HG03108 (cell line): ENCODE results near the gene CELSR2.

ENCODE experiments used
- ATAC-seq: cut with Tn5 transposase; IDR thresholded peaks from one replicate; pipeline ENCODE4 v1.9.1; 2021; ENCODE audit warnings: moderate library complexity; ENCODE audit not compliant: unreplicated experiment

CELSR2 gene

DNA sequence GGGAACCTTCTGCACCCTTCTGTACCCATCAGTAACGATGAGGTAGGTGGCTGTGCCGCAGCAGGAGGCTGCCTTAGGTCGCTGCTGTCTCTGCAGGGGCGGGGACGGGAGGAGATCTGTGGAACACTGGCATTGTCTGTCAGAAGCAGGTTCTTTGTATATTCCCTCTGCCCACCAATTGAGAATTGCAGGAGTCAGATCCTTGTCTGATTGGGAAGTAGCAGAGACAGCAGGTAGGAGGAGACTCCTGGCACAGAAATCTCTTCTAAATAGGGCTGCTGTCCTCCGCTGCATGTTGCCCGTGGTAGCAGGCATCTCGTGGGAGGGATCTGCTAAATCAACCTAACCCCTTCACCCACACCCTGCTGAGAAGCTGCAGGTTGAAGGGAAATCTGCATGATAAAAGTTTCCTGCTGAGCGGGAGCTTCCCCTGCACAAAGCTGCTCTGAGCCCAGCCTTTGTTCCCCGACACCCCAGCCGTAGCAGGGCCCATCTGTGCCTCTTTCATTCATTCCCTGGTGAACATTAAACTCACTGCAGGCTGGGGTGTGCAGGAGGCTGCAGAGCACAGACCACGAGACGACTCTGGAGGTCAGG, 19.7 kb upstream of the CELSR2 start:
- no peak for ATAC-seq

DNA sequence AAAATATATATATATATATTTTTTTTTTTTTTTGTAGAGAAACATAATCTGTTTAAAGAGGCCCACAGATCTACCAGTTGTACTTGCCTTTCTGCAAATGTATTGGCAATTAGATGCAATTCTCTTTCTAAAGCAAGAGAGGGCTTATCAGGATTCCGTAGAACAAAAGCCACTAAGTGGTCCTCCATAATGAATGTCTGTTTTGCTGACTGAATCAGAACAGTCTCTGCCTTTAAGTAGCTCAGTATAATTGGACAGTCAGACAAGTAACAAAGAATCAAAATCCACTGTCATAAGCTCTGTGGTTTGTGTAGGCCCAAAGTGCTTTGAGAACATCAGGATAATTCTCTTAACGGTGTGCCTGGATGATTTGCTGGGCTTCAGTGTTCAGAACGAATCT, 18.3 kb upstream of the CELSR2 start:
- no peak for ATAC-seq

DNA sequence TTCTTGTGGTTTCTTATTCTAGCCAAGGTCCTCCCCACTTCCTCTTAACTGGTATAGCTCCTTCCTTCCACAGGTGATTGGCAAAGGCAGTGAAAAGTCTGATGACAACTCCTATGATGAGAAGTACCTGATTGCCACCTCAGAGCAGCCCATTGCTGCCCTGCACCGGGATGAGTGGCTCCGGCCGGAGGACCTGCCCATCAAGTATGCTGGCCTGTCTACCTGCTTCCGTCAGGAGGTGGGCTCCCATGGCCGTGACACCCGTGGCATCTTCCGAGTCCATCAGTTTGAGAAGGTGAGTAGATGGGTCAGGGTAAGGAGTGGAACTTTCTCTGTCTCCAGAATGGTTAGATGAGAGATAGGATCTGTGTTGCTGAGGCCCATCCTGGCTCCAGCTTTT, 14.2 kb upstream of the CELSR2 start:
- no peak for ATAC-seq

DNA sequence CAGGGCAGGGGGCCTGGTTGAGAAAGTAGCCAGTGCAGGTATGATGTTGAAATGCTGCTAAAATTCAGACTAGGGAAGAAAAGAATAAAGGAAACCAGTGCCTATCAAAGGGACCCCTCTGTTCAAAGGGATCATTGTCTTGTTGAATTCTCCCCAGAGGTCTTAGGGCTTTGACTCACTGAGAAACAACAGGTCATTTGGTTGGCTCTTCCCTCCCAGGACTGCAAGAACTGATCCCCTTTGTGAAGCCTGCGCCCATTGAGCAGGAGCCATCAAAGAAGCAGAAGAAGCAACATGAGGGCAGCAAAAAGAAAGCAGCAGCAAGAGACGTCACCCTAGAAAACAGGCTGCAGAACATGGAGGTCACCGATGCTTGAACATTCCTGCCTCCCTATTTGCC, 11.8 kb upstream of the CELSR2 start:
- ATAC-seq, result no peak

DNA sequence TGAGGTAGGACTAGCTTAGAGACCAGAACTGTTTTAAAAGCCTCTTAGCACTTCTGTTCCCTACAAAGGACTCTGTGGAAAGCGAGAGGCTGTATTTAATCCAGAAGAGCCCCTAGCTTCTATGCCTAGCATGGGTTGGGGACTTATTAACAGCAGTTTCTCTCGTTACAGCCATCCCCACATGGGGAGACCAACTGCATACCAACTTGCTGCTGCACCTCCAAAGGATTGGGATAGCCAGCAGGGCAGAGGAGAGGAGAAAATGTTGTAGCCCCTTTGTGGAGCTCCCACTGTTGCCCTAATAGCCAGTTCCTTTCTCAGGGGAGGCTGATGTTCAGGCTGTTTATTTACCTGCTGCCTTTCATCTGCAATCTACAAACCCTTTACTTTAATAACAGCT, 11.0 kb upstream of the CELSR2 start:
- ATAC-seq, result no peak

DNA sequence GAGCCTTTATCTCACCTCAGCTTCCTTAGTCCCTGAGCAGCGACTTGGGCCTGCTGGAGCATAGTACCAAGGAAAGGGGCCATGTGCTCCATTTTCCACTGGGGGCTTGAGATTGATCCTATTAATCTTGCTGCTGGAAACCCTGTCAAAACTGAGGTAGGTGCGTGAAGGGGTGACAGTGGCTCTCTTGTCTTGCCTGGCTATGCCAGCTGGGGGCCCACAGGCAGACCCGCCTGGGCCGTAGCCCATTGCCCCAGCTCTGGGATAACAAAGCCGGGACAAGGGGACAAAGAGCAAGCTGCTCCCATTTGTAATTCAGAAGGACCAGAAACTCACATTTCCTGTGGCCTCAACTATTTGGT, 10.3 kb upstream of the CELSR2 start:
- no peak for ATAC-seq

DNA sequence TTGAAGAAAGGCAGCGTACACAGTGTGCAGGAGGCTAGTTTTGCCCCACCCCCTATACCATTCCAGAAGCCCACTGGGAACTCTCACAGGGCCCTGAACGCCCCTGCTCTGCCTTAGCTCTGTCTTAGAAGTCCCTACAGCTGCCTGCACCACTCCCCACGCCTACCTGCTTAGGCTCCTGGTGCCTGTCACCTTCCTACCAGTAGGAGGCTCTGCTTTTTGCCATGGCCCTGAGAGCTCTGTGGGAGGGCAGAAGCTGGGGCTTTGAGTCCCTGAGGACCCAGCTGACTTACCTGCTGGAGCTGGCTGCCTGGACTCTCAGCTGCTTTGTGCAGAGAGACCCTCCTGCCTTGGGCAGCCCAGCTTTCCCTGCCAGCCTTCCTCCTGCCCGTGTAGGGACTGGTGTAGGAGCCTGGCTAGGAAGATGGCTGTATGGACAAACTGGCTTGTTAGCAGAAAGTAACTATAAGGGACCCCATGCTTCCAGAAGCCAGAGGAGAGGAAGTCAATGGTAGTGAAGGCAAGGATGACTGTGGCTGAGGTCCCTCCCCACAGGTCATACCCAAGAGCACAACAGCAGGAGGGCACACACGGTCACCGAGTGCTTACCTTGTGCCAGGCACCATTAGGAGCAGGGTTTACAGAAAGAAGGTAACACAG, 9.8 kb upstream of the CELSR2 start:
- no peak for ATAC-seq

DNA sequence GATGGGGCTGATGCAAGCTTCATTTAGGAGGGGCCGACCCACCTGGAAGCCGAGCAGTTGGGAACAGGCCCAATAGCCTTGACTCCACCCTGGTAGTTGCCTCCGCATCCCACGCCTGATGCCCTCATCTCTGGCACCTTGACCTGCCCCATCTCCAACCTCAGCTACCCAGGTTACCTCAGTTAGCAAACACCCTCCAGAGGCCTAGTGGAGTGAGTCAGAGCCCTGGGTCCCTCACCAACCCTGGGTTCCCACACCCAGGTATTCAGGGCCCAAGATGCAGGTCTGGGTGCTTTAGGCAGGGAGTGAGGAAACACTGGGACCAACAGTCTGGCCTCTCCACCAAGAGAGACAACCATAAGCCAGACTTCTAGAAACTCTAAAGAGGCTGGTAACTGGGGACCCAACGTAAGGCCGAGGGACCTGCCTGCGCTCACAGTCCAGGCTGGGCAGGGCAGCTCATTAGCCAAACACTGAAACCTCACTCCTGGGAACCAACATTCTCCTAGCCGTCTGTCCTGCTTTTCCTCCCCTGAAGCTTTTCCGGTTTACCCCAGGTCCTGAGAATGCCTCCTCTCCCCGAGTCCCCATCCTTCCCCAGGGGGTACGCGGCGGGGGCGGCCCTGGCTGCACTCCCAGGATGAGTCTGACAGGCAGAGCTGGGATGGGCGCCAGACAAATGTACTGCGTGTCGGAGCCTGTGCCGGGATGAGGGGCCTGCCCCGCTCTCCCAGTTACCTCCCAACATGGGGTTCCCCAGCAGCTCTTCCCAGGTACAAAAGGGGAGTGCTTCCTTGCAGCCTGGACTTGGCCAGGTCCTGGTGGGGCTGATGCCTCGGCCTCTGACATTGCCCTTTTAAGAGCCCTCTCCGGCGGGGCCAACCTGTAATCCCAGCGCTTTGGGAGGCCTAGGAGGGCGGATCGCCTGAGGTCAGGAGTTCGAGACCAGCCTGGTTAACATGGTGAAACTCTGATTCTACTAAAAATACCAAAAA, 8.9 kb upstream of the CELSR2 start:
- ATAC-seq, result no peak

DNA sequence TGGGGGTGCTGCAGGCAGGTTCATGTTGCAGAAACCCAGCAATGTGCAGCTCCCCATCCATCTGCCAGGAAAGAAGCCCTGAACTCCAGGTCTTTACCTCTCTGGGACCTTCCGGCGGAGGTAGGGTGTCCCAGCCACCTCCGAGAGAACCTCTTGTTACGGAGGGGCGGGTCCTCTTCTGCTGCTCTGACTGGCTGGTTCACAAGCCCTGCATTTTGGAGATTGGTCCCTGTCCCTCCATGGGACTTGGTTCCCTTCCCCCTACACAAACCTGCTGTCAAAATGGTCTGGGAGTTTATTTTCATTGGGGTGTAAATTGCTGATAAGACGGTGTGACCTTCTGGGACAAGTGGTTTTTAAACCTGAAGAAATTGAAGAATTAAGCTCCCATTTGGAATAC, 8.0 kb upstream of the CELSR2 start:
- ATAC-seq, result no peak

DNA sequence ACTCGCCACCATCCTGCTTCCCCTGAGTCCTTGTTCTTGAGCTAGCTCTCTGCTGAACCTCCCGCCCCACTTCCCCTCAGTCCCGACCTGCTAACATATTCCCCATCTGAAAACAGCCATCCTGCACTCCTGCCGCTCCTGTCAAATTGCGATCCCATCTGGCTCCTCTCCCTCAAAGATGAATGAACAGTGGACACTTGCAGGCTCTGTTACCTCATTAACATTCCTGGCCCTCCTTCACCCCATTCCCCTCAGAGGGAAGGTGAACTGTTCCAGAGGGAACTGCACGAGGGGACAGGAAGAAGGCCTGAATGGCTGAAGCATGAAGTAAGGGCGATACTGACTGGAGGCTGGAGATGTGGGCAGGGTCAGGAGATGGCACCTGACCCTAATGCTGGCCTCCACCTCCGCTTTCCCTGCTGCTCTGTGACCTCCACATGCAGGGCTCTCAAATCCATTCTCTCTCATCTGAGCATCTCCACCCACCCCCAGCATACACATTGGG, 7.4 kb upstream of the CELSR2 start:
- no peak for ATAC-seq

DNA sequence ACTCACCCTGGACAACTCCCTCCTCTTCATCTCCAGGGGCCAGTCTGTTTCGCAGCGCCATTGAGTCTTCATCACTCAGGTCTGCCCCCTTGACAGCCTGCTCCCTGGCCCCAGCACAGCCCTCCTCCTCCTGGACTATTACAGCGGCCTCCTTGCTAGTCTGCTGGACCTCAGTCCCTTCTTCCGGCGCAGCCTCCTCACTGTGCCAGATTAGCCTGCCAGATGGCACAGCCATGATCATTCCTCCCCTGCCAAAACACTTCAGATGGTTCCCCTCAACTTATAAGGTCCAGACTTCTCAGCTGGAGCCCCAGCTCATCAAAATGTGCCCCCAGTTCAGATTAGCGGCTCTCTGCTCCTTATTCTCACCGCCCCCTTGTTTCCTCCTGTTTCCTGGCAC, 7.0 kb upstream of the CELSR2 start:
- ATAC-seq, result no peak

DNA sequence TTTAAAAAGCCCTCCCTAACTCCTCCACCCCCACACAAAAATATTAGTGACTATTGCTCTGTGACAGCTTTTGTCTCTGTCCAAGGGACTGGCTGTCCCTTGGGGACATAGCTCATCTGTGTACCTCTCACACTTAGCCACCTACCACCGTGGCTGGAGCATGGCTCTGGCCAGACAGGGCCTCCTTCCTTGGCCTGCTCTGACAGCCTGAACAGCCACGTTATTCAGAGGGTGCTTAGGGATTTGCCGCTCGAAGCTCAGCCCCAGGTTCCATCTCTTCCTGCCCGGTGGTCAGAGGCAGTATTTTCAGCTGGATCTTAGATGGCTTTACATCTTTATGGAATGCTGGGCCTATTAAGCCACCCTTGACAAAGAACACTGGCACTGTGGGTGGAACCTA, 6.1 kb upstream of the CELSR2 start:
- ATAC-seq, result no peak

DNA sequence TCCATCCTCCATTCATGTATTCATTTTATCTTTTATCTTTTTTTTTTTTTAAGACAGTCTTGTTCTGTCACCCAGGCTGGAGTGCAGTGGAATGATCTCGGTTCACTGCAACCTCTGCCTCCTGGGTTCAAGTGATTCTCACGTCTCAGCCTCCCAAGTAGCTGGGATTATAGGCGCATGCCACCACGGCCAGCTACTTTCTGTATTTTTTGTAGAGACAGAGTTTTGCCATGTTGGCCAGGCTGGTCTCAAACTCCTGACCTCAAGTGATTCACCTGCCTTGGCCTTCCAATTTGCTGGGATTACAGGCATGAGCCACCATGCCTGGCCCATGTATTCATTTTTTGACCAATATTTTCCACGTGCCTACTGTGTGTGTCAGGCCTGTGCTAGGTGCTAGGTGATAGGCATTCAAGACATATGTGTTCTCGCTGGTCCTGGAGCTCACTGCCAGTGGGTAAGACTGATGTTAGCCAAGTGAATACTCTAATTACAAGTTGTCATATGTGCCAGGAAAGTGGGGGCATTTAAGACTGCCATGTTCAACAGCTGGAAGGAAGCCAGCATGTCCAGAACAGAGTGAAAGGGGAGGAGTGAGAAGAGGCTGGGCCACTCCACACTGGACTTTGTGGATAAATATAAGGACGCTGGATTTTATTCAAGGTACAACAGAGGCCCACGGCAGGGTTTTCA, 5.3 kb upstream of the CELSR2 start:
- no peak for ATAC-seq

DNA sequence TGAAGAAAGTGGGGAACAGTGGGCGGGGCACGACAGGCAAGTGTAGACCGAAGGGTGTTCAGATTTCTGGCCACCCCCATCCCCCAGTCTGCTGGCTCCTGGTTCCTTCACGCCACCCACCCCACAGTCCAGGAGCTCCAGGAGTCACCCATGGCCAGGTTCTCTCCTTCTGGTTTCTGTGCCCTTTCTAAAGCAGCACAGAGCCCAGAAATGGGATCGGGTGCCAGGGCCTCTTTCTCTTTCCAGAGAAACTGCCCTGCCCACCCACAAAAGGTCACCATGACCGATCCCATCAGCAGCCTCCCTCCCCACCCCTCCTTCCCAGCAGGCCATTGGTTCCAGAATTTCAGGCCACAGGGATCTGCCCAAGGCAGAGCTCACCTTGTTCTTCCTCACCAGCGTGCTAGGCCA, 3.2 kb upstream of the CELSR2 start:
- no peak for ATAC-seq

DNA sequence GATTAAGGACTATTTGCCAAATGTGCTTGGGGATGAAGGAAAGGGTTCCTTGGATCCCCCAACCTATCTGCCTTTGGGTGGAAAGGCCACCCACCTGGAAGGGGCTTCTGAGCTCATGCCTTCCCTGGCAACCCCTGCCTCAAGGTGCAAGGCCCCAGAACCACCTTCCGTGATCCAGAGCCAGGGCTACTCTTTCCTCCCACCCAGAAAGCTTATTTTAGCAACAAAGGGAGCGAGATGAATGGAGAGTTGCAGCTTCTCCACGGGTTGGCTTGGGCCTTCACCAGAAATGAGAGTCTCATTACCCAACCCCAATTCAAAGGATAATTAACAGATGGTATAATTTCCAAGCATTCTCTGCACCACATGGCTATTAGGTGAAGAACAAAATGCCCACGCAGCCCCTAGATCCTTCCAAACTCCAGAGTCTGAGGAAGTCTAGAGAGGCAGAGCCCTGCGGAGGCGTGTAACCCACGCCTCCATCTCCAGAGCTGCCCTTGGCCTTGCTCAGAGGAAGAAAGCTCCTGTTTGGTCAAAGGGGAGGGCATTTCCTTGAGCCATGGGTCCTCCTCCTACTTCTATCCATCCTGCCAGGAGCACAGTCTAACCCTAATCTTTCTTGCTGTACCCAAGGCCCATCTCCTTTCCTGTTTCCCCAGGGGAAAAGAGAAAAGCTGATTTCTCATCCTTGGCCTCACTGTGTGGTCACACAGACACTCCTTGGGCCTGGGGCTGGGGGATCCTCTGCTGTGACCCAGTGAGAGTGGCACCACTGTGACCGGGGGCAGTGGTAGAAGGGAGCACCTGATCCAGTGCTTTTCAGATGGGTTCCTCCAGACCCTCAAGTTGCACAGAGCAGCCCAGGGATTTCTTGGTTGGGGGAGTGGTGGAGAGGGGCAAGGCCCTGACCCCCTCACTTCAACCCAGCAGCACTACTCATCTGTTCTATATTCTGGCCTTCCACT, 1.7 kb upstream of the CELSR2 start:
- ATAC-seq, result no peak

DNA sequence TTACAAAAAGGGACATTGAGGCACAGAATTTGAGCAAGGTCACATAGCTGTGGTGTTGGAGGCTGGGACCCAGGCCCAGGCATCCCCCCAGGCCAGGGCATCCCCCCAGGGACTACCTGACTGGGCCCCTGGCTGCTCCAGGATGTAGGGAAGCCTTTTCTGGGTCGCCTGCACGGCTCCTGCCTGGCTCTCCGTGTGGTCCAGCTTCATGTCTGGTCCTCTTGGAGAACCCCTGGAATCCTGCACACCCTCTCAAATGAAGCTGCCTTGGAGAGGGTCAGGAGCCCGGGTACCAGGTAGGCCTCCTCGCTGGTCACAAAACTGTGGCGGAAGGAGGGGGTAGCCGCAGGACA, 919 bp upstream of the CELSR2 start:
- no peak for ATAC-seq

DNA sequence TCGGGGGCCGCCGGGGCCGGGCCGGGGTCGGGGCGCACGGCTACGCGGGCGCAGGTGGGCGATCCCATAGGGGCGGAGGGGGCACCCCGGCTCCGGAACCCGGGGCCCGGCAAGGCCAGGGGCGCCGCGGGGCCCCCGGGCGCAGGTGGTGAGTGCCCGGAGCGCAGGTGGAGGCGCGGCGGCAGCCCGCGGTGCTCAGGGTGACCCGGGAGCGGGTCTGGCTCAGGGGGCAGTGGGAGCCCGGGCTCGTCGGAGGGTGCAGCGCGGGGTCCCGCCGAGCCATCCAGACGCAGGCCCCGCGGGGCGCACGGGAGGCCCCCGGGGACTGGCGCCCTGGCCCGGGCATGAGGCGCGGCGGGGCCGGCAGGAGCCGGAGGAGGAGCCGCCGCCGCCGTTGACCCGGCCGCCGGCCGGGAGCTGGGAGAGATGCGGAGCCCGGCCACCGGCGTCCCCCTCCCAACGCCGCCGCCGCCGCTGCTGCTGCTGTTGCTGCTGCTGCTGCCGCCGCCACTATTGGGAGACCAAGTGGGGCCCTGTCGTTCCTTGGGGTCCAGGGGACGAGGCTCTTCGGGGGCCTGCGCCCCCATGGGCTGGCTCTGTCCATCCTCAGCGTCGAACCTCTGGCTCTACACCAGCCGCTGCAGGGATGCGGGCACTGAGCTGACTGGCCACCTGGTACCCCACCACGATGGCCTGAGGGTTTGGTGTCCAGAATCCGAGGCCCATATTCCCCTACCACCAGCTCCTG, 489 bp downstream of the CELSR2 start:
- ATAC-seq, result peak; percentile 29

DNA sequence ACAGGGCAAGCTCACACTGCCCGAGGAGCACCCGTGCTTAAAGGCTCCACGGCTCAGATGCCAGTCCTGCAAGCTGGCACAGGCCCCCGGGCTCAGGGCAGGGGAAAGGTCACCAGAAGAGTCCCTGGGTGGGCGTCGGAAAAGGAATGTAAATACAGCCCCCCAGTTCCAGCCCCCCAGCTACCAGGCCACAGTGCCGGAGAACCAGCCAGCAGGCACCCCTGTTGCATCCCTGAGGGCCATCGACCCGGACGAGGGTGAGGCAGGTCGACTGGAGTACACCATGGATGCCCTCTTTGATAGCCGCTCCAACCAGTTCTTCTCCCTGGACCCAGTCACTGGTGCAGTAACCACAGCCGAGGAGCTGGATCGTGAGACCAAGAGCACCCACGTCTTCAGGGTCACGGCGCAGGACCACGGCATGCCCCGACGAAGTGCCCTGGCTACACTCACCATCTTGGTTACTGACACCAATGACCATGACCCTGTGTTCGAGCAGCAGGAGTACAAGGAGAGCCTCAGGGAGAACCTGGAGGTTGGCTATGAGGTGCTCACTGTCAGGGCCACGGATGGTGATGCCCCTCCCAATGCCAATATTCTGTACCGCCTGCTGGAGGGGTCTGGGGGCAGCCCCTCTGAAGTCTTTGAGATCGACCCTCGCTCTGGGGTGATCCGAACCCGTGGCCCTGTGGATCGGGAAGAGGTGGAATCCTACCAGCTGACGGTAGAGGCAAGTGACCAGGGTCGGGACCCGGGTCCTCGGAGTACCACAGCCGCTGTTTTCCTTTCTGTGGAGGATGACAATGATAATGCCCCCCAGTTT, 1.3 kb downstream of the CELSR2 start:
- ATAC-seq, result no peak
